GM13977 (cell line): Measurements from ENCODE around the gene TUT7.

Experiments
- DNase-seq: peaks from one replicate; pipeline ENCODE4 v3.0.0; 2012; ENCODE audit warnings: low spot score
- in situ Hi-C: fragments of 300-500 bp; cut with MboI; formaldehyde crosslinking; loops from one replicate; pipeline ENCODE4 v1.12.0; 2022; ENCODE audit warnings: low sequenced_read_pairs, low pct_unique_long_range_greater_than_20kb, mixed read lengths, inconsistent platforms; ENCODE audit not compliant: unreplicated experiment
- TF ChIP-seq, protein P1 (sequence below): IDR thresholded peaks from 2 replicates; pipeline ENCODE4 v1.5.1; 2012; ENCODE audit warnings: mild to moderate bottlenecking, control low read depth; ENCODE audit not compliant: insufficient read depth; ENCODE audit errors: extremely low read depth, missing control alignments

Gene TUT7

DNA sequence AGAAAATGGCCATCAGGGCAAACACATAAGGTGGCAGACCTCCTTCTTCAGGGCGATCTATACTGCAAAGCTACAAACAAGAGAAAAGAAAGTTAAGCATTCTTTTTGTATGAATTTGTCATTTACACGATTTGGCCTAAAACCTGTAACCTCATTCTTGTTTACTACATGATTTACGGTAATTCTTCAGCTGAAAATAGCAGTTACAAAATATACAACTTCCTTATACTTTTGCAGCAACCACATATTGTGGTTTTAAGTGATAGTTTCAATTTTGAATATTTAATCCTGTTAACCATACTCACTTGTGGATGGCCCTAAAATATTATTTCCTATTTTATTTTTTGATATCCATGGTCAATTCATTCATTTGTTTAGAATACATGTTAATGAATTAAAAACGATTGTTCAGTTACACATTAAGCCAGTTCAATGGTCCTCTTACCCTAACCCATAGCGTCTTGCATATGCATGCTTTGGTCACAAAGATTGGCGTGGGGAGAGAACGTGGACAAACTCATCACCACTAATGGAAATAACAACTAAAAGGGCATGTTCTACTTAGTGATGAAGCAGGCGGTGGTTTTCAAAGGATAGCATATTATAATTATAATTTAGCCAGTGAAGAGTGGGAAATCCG, 16.6 kb downstream of the TUT7 start:
- no peak for DNase-seq
- in situ Hi-C loops, result no loop called here
- TF ChIP-seq, protein P1, sequence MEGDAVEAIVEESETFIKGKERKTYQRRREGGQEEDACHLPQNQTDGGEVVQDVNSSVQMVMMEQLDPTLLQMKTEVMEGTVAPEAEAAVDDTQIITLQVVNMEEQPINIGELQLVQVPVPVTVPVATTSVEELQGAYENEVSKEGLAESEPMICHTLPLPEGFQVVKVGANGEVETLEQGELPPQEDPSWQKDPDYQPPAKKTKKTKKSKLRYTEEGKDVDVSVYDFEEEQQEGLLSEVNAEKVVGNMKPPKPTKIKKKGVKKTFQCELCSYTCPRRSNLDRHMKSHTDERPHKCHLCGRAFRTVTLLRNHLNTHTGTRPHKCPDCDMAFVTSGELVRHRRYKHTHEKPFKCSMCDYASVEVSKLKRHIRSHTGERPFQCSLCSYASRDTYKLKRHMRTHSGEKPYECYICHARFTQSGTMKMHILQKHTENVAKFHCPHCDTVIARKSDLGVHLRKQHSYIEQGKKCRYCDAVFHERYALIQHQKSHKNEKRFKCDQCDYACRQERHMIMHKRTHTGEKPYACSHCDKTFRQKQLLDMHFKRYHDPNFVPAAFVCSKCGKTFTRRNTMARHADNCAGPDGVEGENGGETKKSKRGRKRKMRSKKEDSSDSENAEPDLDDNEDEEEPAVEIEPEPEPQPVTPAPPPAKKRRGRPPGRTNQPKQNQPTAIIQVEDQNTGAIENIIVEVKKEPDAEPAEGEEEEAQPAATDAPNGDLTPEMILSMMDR, result no peak

DNA sequence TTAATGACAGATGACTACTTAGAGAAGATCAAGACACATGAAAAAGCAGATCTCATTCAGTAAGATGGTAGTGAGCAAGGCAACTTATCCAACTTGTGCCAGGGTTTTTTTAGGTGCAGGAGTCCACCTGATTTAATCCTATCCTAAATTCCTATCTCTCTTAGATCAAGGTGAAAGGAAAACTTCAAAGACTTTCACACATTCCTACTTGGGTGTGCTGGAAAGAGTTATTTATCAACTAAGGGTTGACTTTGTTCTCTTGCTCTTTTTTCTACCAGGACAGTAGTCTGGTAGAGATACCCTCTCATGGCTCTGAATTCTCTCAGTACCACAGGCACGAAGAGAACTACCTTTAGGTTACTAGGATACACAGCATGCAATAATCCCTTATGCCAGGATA, 18.2 kb downstream of the TUT7 start:
- DNase-seq, result no peak
- TF ChIP-seq, protein P1, result no peak
- in situ Hi-C loops, result no loop called here

DNA sequence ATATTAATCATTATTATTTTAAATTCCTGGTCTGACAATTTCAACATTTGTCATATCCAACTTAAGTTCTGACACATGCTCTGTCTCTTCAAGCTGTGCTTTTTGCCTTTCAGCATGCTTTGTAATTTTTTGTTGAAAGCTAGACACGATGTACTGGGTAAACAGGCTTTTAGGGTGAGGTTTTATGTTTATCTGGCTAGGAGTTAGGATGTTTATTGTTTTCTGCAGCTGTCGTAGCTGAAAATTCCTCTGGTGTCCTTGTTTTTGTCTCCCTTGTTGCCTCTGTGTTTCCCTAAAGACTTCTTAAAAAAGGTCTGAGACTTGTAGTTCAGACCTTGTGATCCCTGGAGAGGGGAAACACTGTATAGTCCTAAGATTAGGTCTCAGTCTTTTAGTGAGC, 20.6 kb downstream of the TUT7 start:
- DNase-seq, result no peak
- in situ Hi-C loops, result no loop called here
- TF ChIP-seq, protein P1, result no peak

DNA sequence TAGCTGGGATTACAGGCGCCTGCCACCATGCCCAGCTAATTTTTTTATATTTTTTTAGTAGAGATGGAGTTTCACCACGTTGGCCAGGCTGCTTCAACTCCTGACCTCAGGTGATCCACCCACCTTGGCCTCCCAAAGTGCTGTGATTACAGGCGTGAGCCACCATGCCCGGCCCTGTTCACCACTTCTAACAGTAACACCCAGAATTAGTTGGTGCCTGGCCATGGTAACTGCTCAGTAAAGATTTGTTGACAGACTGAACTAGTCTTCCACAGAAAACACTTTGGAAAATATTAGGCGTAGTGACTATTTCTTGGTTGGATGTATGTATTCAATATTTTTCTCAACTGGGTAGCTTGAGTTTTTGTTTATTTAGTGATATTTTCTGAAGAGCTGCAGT, 24.0 kb downstream of the TUT7 start:
- TF ChIP-seq, protein P1, result no peak
- in situ Hi-C loops, result no loop called here
- DNase-seq, result no peak

DNA sequence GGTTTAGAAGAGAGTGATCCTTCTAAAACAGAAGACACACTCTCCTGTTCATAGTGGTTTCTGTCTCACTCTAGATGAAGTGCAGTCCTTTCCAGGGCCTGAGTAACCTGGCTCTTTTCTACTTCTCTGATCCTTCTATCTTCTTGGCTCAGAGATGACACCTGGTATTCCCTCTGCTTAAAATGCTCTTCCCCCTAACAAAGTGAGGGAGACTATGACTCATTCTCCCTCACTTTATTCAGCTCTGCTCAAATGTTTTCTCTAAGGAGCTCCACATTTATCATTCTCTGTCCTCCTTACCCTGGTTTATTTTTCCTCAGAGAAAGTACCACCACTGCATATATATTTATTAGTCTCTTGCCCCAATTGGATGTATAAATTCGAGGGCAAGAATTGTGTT, 24.6 kb downstream of the TUT7 start:
- DNase-seq, result no peak
- TF ChIP-seq, protein P1, result no peak
- in situ Hi-C loops, result no loop called here

DNA sequence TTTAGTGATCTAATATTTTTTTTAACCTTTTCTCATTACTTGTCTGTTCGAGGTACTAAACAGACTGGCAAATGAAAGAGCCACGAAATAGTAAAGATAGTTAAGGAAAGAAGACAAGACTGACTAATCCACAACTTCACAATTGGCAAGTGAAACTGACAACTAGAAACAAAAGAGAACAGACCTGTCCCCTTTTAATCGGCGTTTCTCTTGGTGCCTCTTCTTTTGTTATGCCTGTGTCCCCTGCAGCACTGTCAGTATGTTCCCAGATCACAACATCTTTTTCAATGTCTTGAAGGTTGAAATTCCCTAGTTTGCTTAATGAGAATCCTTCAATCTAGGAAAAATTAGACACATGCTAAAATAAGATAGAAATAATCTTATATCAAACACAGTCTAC, 26.1 kb downstream of the TUT7 start:
- TF ChIP-seq, protein P1, result no peak
- in situ Hi-C loops, result no loop called here
- DNase-seq, result no peak
